HG03575 (cell line): ENCODE data around the gene CHD6.

ENCODE experiments used
- ATAC-seq: cut with Tn5 transposase; IDR thresholded peaks from one replicate; pipeline ENCODE4 v1.9.1; 2021; ENCODE audit not compliant: unreplicated experiment, insufficient number of reproducible peaks, low FRiP score; ENCODE audit errors: extremely low read depth

Gene CHD6

DNA sequence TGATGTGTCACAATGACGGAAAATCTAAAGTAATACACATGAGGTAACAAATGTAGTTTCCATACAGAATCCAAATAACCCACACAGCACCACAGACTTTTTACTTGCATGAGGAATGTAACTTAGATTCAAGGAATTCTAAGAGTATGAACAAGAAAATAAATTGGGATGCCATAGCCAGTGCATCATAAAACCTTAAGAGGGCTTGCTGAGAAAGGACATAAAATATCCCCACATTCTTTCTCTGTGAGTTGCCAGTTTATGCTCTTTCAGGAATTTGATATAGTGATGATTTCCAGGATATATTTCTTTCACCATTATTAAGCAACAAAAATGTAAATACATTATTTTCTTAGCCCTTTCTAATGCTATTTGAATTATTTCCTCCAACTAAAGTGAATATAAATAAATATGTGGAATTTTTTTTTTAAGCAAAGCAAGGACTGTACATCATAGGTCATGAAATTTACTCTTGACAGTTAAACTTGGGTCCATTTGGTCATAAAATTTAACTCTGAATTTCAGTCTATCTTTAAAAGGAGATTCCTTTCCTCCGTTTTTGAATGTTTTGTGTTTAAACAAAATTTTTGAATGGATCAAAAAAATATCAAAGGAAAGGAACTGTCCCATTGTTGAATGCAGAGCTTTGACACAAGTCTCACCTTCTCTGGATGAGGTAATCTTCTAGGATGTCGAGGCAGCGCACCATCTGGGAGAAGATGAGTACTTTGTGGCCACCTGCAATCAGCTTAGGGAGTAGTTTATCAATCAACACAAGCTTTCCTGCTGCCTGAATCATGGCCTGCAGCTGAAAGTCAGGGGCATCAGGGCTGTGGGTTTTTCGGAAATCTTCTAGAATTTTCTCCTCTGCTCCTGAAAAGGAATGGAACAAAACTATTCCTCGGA lies 135.3 kb downstream of the CHD6 start:
- no peak for ATAC-seq

- no peak for ATAC-seq
These were observed 138.0 kb downstream of the CHD6 start for GRCh38 chr20:41480054-41480770.

- no peak for ATAC-seq
These were observed 139.1 kb downstream of the CHD6 start for GRCh38 chr20:41479113-41479512.

- ATAC-seq = no peak
These were observed 140.2 kb downstream of the CHD6 start for GRCh38 chr20:41478026-41478425.

DNA sequence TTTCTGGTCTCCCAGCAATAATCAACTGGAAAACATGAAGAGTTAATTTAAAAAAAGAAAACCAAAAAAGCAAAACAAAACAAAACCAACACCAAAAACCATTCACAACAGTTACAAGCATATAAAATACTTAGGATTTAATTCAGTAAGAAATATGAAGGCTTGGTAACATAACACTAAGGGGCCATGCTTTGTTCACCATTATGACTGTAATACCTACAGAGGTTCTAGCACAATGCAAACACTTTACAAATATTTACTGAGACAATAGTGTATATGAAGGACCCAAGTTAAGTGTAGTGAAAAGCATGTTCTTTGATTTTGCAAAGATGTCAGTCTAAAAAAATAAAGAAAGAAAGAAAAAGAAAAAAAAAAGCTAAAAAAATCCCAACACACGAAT lies 141.7 kb downstream of the CHD6 start:
- no peak for ATAC-seq

DNA sequence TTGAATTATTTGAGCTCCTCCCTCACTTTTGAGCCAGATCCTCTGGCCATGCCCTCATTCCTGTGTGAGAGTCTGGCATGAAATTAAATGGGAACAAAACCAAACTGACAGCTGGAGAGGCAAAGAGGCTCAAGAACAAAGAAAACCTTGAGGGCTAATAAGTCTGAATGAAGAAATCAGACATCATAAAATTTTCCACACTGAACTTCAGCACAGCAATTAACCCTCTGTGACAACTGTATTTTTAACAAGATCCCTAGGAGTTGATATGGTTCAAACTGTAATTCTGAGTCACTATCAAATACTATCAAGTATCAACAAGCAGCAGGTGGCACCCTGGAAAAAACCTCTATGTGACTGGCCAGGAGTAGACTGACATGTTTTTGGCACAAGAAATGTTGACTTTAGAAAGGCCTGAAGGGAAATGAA lies 142.2 kb downstream of the CHD6 start:
- ATAC-seq = no peak

DNA sequence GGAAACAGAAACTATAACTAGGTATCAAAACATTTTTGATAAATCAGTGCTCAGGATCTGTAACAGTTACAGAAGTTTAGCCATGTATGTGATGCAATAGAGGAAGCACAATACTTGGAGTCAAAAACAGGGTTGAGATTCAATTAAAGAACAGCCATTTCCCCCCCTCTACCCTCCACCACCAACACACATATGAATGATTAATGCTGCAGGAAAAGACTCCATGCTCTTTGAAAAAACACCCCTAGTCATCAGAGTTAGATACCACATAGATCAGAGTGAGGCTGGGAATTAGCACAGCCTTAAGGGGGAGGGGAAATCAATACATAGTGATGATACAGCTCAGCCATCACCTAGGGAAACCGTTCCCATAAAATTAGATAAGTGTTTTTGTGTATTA lies 142.7 kb downstream of the CHD6 start:
- no peak for ATAC-seq

- no peak for ATAC-seq
These were observed 147.6 kb downstream of the CHD6 start for GRCh38 chr20:41470362-41471095.

DNA sequence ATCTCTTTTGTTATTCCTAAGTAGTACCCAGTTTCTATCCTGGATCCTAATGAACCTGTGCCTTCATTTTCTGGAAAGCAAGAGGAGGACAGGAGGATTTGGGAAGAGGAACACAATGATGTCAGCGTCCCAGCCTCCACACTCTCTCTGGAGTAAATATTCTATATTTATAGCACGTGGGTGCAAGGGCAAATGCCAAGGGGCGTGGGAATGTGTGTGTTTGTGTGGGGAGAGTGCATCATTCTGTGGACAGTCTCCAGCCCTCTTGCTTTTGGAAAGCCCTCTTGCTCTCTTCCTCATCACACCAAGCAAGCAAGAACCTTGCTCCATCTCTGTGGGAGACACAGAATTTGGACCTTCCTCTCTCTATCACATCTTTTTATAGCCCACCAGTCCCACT lies 148.3 kb downstream of the CHD6 start:
- no peak for ATAC-seq

- ATAC-seq = no peak
These were observed 149.1 kb downstream of the CHD6 start for GRCh38 chr20:41468994-41469600.

DNA sequence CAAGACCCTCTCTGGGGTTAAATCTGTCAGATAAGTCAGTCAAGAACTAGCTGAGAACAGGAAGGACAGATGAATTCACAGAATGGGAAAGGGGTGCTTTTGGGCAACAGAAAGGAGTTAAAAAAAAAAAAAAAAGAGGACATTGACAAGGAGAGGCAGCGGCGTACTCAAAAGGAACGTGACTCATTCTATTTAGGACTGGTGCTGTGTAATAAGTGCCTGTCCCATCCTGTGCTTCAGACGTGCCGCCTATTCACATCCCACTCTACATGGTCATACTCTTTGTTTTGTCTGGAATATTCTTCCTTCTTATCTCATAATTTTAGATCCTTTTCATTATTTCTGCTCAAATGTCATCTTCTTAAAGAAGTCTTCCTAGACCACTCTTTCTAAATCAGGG lies 150.5 kb downstream of the CHD6 start:
- ATAC-seq = no peak

DNA sequence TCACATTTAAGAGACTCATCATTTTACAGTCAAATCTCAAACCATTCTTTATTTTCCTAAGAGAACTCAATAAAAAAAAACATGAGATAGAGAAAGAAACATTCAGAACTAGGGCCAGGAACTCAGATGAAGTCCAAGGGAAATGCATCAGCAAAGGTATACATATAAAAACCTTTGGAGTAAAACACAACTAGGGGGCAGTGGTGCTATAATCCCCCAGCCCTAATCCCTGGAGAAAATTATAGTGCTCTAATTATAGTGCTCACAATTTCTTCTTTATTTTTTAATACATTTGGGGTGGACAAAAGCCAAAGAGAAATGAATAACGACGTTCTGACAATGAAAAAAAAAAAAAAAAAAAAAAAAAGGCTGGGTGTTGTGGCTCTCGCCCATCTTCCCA lies 151.0 kb downstream of the CHD6 start:
- no peak for ATAC-seq

DNA sequence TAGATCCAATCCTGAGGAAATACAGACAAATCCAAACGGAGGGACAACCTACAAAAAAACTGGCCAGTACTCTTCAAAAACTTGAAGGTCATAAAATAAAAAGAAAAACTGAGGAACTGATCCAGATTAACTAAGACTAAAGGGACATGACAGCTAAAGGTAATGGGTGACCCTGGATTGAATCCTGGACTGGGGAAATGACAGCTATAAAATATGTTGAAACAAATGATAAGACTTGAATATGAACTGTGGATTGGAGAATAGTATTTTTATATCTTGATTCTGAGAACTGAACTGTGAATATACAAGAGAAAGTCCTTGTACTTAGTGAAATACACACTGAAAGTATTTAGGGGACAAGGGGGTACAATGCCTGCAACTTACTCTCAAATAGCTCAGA lies 154.6 kb downstream of the CHD6 start:
- no peak for ATAC-seq

- peak; percentile 71 for ATAC-seq
These were observed 155.6 kb downstream of the CHD6 start for GRCh38 chr20:41462372-41463161.

DNA sequence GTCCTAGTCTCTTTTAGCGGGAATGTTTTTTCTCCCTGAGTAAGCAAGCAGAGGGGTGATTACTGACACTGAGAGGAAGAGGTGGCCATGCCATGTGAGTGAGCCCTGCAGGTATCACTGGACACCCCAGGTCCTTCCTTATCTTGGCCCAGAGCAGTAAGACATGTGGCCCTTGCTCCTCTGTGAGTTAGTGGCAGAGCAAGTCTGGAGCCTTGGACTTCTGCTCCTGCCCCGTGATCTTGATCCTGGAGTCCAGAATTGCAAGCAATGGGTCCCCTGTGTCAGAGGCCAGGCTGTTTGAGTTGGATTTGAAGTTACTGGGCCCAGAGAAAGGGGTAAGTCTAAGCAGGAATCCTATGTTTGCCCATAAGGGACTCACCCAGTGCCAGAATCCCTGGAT lies 159.4 kb downstream of the CHD6 start:
- ATAC-seq = no peak

GRCh38 chr20:41457173-41457857 lies 160.9 kb downstream of the CHD6 start:
- no peak for ATAC-seq

- ATAC-seq = no peak
These were observed 161.8 kb downstream of the CHD6 start for GRCh38 chr20:41456351-41456750.

DNA sequence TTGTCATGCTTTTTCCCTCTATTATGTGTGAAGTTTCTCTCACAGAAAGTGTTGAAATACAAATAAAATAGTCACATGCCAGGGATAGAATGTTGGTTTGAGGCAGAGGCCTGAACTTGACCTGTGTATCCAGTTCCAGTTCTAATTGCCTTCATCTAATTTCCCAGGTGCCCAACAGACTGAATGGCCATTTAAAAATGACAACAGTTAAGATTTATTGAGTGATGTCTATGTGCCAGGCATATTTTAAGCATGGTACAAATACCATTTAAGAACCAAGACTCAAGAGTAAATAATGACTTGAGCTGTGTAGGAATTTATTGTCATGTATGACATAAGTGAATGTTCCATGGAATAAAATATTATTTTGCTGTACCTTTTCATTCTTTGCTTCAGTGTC lies 163.9 kb downstream of the CHD6 start:
- no peak for ATAC-seq
